KBM-7 (cell line): ENCODE measurements around the gene VANGL2.

Source experiments
- DNase-seq: peaks from one replicate; pipeline ENCODE4 v3.0.0-alpha.2; 2015
- in situ Hi-C: fragments of 300-500 bp; cut with MboI; formaldehyde crosslinking; loops from 2 replicates; pipeline ENCODE4 v1.14.3; 2020; ENCODE audit warnings: low sequenced_read_pairs, low pct_unique_long_range_greater_than_20kb, mixed read lengths

Gene VANGL2

DNA sequence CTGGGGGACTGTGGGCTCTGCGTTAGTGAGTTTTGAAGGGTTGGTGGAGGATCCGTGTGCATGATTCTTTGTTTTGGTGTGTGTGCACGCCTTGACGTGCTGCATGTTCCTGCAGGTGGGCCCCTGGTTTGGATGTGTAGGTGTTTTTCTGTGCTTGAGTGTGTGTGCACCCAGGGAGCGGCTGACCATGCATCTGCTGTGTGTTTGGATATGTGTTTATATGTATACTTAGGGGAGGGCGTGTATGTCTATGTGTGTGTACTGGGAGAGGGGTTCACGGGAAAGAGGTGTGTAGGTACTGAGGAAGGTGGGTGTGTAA is 1.1 kb downstream of the VANGL2 start:
- DNase-seq = peak; percentile 28
- in situ Hi-C loops = no loop called here

- DNase-seq = peak; percentile 12
- in situ Hi-C loops = no loop called here
Observed at GRCh38 chr1:160402001-160402795, 1.8 kb downstream of the VANGL2 start.

- in situ Hi-C loops = no loop called here
- peak; percentile 20 for DNase-seq
Observed at GRCh38 chr1:160403244-160403643, 2.9 kb downstream of the VANGL2 start.

GRCh38 chr1:160404094-160404493 is 3.7 kb downstream of the VANGL2 start:
- in situ Hi-C loops = no loop called here
- no peak for DNase-seq

- no peak for DNase-seq
- in situ Hi-C loops = no loop called here
Observed at GRCh38 chr1:160405331-160405877, 5.0 kb downstream of the VANGL2 start.

GRCh38 chr1:160406131-160406968 is 6.0 kb downstream of the VANGL2 start:
- in situ Hi-C loops = no loop called here
- no peak for DNase-seq

DNA sequence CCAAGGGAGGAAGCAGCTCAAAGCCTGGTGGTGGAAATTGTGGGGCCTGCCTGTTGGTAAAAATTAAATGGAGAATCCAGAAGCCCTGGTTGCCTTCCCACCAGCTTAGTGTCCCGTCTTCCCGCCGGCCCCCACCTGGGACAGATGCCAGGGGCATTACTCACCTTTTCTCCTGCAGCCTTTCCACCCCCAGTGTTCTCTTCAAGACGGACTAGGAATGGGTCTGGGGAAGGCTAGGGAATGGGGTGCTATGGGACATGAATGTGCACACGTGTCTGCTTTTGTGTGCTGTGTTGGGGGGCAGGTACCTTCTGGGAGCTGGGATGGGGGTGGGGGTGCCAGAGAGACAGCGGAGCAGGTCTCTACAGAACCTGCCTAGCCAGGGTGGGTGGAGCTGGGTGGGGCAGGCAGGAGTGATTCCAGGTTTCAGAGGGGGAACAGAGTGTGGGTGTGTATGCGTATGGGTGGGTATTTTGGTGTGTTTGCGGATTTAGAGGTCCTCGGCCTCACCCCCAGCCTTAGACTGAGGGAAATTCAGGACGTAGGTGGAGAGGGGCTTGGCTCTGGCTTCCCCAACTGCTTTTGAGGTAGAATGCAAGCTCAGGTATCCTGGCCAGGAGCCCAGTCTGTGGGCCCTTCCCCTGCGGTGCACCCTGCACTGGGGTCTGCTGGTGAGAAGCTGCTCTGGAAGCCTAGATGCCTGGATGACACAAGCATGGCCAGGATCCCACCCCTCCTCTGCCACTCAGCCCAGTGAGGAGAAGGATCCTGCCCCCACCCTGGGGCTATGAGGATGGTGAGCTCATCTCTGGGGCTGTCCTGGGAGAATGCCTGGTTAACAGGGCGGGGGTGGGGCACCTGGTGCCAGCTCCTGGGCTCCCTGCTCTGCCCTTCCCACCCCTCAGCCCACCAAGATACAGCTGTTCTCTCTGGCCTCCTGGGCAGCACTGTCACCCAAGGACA is 7.8 kb downstream of the VANGL2 start:
- no peak for DNase-seq
- in situ Hi-C loops = no loop called here

GRCh38 chr1:160408864-160409263 is 8.5 kb downstream of the VANGL2 start:
- no peak for DNase-seq
- in situ Hi-C loops = no loop called here

DNA sequence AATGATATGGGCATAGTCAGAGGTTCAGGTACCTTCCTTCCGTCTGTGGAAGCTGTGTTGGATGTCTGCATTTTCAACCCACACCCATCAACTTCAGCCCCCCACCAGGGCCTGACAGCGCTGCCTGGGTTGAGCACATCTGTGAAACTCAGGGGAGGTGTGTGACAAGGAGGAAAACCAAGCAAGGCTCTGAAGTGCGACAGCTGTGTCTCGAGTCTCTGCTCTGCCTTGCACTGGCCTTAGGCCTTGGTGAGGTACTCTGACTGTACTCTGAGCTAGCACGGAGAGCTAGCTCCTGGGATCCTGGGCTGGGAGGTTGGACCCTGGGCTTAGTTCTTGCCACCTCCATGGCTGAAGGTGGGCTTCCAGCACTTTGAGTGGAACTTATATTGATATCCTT is 9.1 kb downstream of the VANGL2 start:
- DNase-seq = no peak
- in situ Hi-C loops = no loop called here

DNA sequence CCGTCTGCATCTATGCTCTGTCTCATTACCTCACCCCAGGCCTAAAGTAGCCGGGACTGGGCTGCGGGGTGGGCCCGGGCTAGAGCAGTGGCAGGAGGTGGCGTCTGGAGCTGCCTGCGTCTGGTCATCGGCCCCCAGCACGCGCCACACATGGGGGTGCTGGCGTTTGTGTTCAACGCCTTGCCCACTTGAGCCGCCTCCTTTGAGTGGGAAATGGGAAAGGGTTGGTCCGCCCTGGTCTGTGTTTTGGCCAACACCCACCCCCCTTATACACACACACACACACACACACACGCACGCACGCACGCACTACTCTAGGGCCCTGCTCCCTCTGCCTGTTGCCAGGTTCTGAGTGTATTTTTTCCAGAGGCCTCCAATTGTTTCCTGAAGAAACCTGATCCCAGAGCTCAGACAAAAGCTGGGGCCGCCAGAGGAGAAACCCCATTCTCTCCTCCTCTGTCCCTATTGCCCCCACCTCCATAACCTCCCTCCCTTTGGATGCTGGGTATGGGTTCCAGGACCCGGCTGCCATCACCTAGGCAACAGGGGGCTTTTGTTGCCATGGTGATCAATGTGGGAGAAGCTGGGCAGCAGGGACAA is 10.1 kb downstream of the VANGL2 start:
- in situ Hi-C loops = no loop called here
- DNase-seq = no peak

- in situ Hi-C loops = no loop called here
- DNase-seq = no peak
Observed at GRCh38 chr1:160411271-160412027, 11.1 kb downstream of the VANGL2 start.

DNA sequence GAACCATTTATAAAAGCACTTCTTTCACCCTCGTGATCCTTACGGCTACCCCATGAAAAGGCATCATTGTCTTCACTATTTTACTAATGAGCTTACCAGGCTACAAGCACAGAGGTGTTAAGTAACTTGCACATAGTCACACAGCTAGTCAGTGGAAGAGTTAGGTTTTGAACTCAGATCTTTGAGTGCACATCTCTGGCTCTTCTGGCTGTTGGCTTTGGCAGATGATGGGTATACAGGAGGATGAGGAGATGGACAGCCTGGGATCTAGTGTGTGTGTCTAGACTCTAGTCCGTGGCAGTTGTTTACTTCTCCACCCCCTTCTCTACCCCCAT is 11.6 kb downstream of the VANGL2 start:
- in situ Hi-C loops = no loop called here

DNA sequence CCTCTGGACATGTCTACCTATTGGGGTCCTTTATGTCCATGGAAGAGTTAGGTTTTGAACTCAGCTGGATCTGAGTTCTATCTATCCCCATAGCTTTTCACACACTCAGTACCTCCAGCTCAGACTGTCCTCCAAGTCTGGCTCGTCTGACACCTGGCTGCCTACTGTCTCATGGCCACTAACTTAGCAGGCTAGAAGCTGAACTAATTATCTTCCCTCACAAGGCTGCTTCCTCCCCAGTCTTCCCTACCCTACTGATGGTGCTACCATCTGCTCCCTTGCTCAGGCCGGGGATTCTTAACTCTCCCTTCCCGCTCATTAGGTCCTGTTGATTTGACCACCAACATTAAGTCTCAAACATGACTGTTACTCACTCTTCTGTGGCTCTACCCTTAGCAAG is 13.4 kb downstream of the VANGL2 start:
- in situ Hi-C loops = no loop called here
- no peak for DNase-seq

More for the DNA sequence above, 11.6 kb downstream of the VANGL2 start:
- no peak for DNase-seq

GRCh38 chr1:160414881-160415280 is 14.5 kb downstream of the VANGL2 start:
- no peak for DNase-seq
- in situ Hi-C loops = no loop called here

DNA sequence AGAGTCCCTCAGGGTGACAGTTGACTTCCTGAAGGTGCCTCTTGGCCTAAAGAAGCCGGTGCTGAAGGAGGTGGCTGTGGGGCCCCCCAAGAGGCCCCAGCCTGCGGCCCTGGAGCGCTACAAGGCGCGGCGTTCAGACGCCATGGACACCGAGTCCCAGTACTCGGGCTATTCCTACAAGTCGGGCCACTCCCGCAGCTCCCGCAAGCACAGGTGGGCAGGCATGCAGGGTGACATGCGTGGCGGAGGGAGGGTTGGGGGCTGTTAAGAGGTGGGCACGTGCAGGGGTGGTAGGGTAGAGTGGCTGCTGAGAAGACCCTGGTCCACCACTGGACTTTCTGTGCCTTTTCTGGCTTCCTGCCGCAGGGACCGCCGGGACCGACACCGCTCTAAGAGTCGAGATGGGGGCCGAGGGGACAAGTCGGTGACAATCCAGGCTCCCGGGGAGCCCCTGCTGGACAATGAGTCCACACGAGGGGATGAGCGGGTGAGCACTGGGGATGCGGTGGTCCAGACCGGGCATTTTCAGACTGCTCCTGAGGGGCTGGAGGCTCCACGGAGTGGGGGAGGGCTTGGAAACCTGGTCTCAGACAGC is 15.4 kb downstream of the VANGL2 start:
- DNase-seq = no peak
- in situ Hi-C loops = no loop called here

DNA sequence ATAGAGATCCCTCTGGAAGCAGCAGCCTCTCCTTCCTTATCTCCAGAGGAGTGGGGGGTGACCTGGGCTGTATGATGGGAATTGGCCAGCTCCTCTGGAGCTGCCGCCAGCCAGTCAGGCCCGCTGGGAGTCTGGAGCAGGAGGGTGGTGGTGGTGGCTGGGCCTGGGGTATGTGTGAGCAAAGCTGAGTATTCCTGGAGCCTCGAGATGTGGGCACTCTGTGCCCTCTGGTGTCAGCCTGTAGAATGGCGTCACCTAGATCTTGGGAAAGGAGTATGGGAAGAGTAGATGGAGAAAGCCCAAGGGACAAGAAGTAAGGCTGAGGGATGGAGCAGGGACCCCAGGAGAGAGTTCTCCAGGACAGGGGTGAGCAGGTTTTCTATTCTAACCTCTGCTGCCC is 16.0 kb downstream of the VANGL2 start:
- in situ Hi-C loops = no loop called here
- DNase-seq = peak; percentile 57

- DNase-seq = no peak
- in situ Hi-C loops = no loop called here
Observed at GRCh38 chr1:160418483-160418882, 18.1 kb downstream of the VANGL2 start.
